Stimulated activated CD8-positive, alpha-beta memory T cell treated with anti-CD3 and anti-CD28 coated beads, Interleukin-15, amount 100 ng/mL, for 48 hours (primary cell): ENCODE data around the gene CREB3.

Experiments
- DNase-seq, 2 donors: peaks; one replicate each; pipeline ENCODE4 v3.0.0-alpha.2; 2020; ENCODE audit warnings: low read depth in 2 of 2

The CREB3 gene

GRCh38 chr9:35726931-35727330 lies 5.5 kb upstream of the CREB3 start:
- DNase-seq = no peak

GRCh38 chr9:35727676-35728040 lies 4.8 kb upstream of the CREB3 start:
- DNase-seq = no peak

GRCh38 chr9:35728041-35728971 lies 4.2 kb upstream of the CREB3 start:
- DNase-seq = peak; percentile 49 to 53

- DNase-seq = no peak
Measured at GRCh38 chr9:35729101-35729500, 3.4 kb upstream of the CREB3 start.

- DNase-seq = no peak
Measured at GRCh38 chr9:35729700-35730485, 2.6 kb upstream of the CREB3 start.

GRCh38 chr9:35730486-35730854 lies 2.0 kb upstream of the CREB3 start:
- no peak for DNase-seq

GRCh38 chr9:35731415-35732184 lies 866 bp upstream of the CREB3 start:
- DNase-seq = no peak

GRCh38 chr9:35732800-35733541 lies 505 bp downstream of the CREB3 start:
- DNase-seq = no peak

- no peak for DNase-seq
Measured at GRCh38 chr9:35734096-35734495, 1.6 kb downstream of the CREB3 start.

- peak in 1 of 2 donors; percentile 32 for DNase-seq
Measured at GRCh38 chr9:35736201-35736633, 3.8 kb downstream of the CREB3 start.

GRCh38 chr9:35737143-35737542 lies 4.7 kb downstream of the CREB3 start:
- DNase-seq = no peak

- no peak for DNase-seq
Measured at GRCh38 chr9:35738186-35738585, 5.7 kb downstream of the CREB3 start.

GRCh38 chr9:35738924-35739323 lies 6.5 kb downstream of the CREB3 start:
- DNase-seq = no peak

- no peak for DNase-seq
Measured at GRCh38 chr9:35740243-35740642, 7.8 kb downstream of the CREB3 start.

- DNase-seq = no peak
Measured at GRCh38 chr9:35741740-35742139, 9.3 kb downstream of the CREB3 start.

- DNase-seq = no peak
Measured at GRCh38 chr9:35743452-35743851, 11.0 kb downstream of the CREB3 start.

- DNase-seq = no peak
Measured at GRCh38 chr9:35743880-35744518, 11.5 kb downstream of the CREB3 start.

GRCh38 chr9:35745569-35745968 lies 13.1 kb downstream of the CREB3 start:
- DNase-seq = no peak

GRCh38 chr9:35746583-35746982 lies 14.1 kb downstream of the CREB3 start:
- DNase-seq = no peak

GRCh38 chr9:35748242-35748857 lies 15.9 kb downstream of the CREB3 start:
- DNase-seq = no peak
